ENCODE data around the gene P2RX3. TPM values are rescaled to one million over a fixed set of nuclear protein-coding genes. Genes with fewer than 3 reads are reported as not detected.
"Not testable (repeated sequence)": the region's sequence is repeated elsewhere in the genome, so short reads cannot be mapped to it uniquely, and the experiment has no call there.

Gene P2RX3
- total RNA-seq, 1 donor from 2014 or later: 2.0 TPM

DNA sequence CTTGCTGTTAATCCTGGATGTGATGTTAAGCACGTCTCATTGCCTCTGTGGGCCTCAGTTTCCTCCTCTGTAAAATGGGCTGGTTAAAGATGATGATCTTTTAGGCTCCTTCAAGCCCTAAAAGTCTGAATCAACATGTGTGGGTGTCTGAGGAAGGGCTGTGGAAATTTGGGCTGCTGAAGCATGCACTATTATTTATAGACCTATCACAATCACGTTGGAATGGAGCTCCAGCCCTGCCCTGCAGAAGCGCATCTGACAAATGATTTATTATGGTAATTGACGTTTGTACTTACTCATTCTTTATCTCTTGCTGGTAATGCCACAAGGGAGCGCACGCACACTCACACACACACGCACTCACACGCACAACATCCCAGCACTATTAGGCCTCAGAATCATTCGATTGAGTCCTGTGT, 20.4 kb downstream of the P2RX3 start:
- TF ChIP-seq, protein P1, sequence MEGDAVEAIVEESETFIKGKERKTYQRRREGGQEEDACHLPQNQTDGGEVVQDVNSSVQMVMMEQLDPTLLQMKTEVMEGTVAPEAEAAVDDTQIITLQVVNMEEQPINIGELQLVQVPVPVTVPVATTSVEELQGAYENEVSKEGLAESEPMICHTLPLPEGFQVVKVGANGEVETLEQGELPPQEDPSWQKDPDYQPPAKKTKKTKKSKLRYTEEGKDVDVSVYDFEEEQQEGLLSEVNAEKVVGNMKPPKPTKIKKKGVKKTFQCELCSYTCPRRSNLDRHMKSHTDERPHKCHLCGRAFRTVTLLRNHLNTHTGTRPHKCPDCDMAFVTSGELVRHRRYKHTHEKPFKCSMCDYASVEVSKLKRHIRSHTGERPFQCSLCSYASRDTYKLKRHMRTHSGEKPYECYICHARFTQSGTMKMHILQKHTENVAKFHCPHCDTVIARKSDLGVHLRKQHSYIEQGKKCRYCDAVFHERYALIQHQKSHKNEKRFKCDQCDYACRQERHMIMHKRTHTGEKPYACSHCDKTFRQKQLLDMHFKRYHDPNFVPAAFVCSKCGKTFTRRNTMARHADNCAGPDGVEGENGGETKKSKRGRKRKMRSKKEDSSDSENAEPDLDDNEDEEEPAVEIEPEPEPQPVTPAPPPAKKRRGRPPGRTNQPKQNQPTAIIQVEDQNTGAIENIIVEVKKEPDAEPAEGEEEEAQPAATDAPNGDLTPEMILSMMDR (IDR thresholded peaks at IDR 0.05; ENCODE audit: unreplicated experiment): no peak
- Mint-ChIP-seq H3K4me3 (no peak overlapping the region), H3K27ac (no peak overlapping the region), H3K9me3 (no peaks in the 10 kb centered on the region), H3K36me3 (no peaks in the 10 kb centered on the region), H3K4me1 (peaks cover 3% of the 10 kb centered on the region), H3K27me3 (ENCODE audit: low read depth) (peaks cover 8% of the 10 kb centered on the region)
- DNase-seq (ENCODE audit: low spot score in 2 of 2, unreplicated experiment in 2 of 2): no peak

DNA sequence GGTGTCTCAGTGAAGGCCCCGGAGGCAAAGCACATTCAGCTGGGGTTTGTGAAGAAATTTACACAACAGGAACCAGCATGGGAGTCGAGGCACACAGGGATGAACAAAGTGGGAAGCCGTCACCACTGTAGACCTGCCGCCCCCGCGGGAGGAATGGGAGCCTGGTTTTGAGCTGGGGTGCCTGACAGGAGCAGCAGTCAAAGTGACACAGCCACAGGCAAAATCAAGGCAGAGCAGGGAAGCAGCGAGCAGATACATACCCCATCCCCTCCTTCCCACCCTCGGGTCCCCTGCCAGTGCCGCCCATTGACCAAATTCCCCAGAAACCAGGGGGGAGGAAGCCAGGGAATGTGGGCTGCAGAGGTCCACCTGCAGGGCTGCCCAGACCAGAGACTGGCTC, 20.8 kb downstream of the P2RX3 start:
- Mint-ChIP-seq H3K27me3 (ENCODE audit: low read depth) (peaks cover 11% of the 10 kb centered on the region), H3K4me3 (no peak overlapping the region), H3K36me3 (no peaks in the 10 kb centered on the region), H3K9me3 (no peaks in the 10 kb centered on the region), H3K4me1 (peaks cover 3% of the 10 kb centered on the region), H3K27ac (no peak overlapping the region)
- DNase-seq (ENCODE audit: low spot score in 2 of 2, unreplicated experiment in 2 of 2): no peak
- TF ChIP-seq, protein P1 (IDR thresholded peaks at IDR 0.05; ENCODE audit: unreplicated experiment): no peak

DNA sequence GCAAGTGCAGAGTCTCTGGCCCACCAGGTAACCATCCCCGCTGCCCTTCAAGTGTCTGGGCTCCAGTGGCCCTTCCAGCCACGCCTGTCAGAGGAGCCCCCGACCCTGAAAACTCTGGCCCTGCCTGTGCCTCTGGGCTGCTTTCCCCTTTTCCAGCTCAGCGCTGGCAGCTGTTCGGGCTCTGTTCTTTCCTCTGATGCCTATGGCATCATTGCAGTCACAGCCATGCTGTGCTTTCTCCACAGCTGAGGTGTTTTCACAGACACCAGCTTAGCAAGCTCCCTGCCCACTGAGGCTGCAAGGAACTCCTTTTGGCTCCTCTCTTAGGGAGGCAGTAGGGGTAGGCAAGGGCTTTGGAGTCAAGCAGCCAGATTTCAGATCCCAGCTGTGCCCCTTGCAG, 21.2 kb downstream of the P2RX3 start:
- H3K4me3 Mint-ChIP-seq: no peak overlapping the region

GRCh38 chr11:57359896-57360690, 21.9 kb downstream of the P2RX3 start:
- H3K4me3 Mint-ChIP-seq: no peak overlapping the region
- no peaks in the 10 kb centered on the region for H3K9me3 Mint-ChIP-seq
- H3K36me3 Mint-ChIP-seq: no peaks in the 10 kb centered on the region
- H3K27ac Mint-ChIP-seq: no peak overlapping the region
- peaks cover 3% of the 10 kb centered on the region for H3K4me1 Mint-ChIP-seq
- no peak for DNase-seq (ENCODE audit: low spot score in 2 of 2, unreplicated experiment in 2 of 2)
- TF ChIP-seq, protein P1 (IDR thresholded peaks at IDR 0.05; ENCODE audit: unreplicated experiment): no peak
- peaks cover 19% of the 10 kb centered on the region for H3K27me3 Mint-ChIP-seq (ENCODE audit: low read depth)

More for the DNA sequence above, 21.2 kb downstream of the P2RX3 start:
- Mint-ChIP-seq H3K4me1 (peaks cover 3% of the 10 kb centered on the region), H3K27me3 (ENCODE audit: low read depth) (peaks cover 15% of the 10 kb centered on the region), H3K9me3 (no peaks in the 10 kb centered on the region), H3K27ac (no peak overlapping the region), H3K36me3 (no peaks in the 10 kb centered on the region)
- TF ChIP-seq, protein P1 (IDR thresholded peaks at IDR 0.05; ENCODE audit: unreplicated experiment): no peak
- DNase-seq (ENCODE audit: low spot score in 2 of 2, unreplicated experiment in 2 of 2): no peak

DNA sequence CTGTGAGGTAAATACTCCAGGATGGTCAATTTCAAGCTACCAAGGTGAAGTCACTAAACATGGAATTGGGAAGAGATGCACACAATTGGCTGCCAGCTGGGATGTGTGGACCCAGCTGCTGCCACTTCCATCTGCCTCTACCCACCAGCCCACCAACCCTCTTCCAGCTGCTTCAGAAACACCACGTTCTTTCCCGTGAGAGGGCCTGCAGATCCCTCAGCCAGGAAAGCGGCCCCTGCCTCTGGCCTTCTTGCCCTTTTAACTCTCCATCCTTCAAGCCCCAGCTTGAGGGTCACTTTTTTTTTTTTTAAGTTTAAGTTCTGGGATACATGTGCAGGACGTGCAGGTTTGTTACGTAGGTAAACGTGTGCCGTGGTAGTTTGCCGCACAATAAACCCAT, 22.8 kb downstream of the P2RX3 start:
- TF ChIP-seq, protein P1 (IDR thresholded peaks at IDR 0.05; ENCODE audit: unreplicated experiment): no peak
- no peak overlapping the region for H3K4me3 Mint-ChIP-seq
- H3K9me3 Mint-ChIP-seq: no peaks in the 10 kb centered on the region
- DNase-seq (ENCODE audit: low spot score in 2 of 2, unreplicated experiment in 2 of 2): no peak
- H3K27ac Mint-ChIP-seq: no peak overlapping the region
- peaks cover 19% of the 10 kb centered on the region for H3K27me3 Mint-ChIP-seq (ENCODE audit: low read depth)
- no peaks in the 10 kb centered on the region for H3K36me3 Mint-ChIP-seq
- H3K4me1 Mint-ChIP-seq: peaks cover 3% of the 10 kb centered on the region

GRCh38 chr11:57361420-57361819, 23.3 kb downstream of the P2RX3 start:
- H3K27ac Mint-ChIP-seq; H3K36me3 Mint-ChIP-seq; H3K4me3 Mint-ChIP-seq; DNase-seq (ENCODE audit: low spot score in 2 of 2, unreplicated experiment in 2 of 2); H3K9me3 Mint-ChIP-seq; H3K4me1 Mint-ChIP-seq: not testable (repeated sequence)
- H3K27me3 Mint-ChIP-seq (ENCODE audit: low read depth): peaks cover 19% of the 10 kb centered on the region
